Loucy (cell line): ENCODE data around the gene AARS2.

Experiments used
- CTCF ChIP-seq: fragments of 200-600 bp; sonication (generic); conservative IDR thresholded peaks from 2 replicates; pipeline ENCODE4 v1.5.1; 2014; ENCODE audit warnings: mild to moderate bottlenecking, antibody characterized with exemption, low read length
- EZH2phosphoT487 ChIP-seq: fragments of 200-600 bp; IDR thresholded peaks from 2 replicates; pipeline ENCODE4 v1.6.1; 2018; ENCODE audit warnings: antibody characterized with exemption, mild to moderate bottlenecking, moderate library complexity, borderline replicate concordance

- no peak for TF ChIP-seq CTCF
- no peak for TF ChIP-seq EZH2phosphoT487
Observed at GRCh38 chr6:44306710-44307109, 6.4 kb downstream of the AARS2 start.
